ENCODE results near the gene TNFSF15. TPM values are rescaled to one million over a fixed set of nuclear protein-coding genes. Genes with fewer than 3 reads are reported as not detected.
"Not testable (repeated sequence)": the region's sequence is repeated elsewhere in the genome, so short reads cannot be mapped to it uniquely, and the experiment has no call there.

TNFSF15 gene
- total RNA-seq, 2 donors from 2014 or later, result 0.28 to 0.52 TPM

GRCh38 chr9:114735704-114736103, 70.1 kb downstream of the TNFSF15 start:
- DNase-seq (ENCODE audit: low spot score), result no peak
- intact Hi-C loops (cut with DNase I), result loop anchor here in 1 of 2 donors (5.0 kb wide), 2 partner anchors 177 to 277 kb away; no protein-coding TSS in a partner anchor

GRCh38 chr9:114735139-114735538, 70.7 kb downstream of the TNFSF15 start:
- intact Hi-C loops (cut with DNase I), result loop anchor here in 1 of 2 donors (5.0 kb wide), 2 partner anchors 177 to 277 kb away; no protein-coding TSS in a partner anchor
- not testable (repeated sequence) for DNase-seq (ENCODE audit: low spot score)

Other genes starting within 250 kb of the TNFSF15 start
- gene ATP6V1G1, start 218.3 kb downstream of the TNFSF15 start, total RNA-seq, result 10 to 100 TPM; 70.6 to 73.3 TPM
- gene TMEM268, start 194.7 kb downstream of the TNFSF15 start, total RNA-seq, result 10 to 100 TPM; 10.5 to 11.2 TPM
- not detected for gene TEX53, start 148.2 kb downstream of the TNFSF15 start, total RNA-seq
- not detected for gene TEX48, start 123.8 kb downstream of the TNFSF15 start, total RNA-seq
- gene TNFSF8, start 124.6 kb upstream of the TNFSF15 start, total RNA-seq, result 1 to 10 TPM; 2.9 to 3.0 TPM